Activated naive CD4-positive, alpha-beta T cell treated with anti-CD3 and anti-CD28 coated beads, Interleukin-2, amount 50 U/mL, for 16 hours (primary cell): ENCODE results near the gene PXMP4.

Experiments used
- DNase-seq: peaks from one replicate; pipeline ENCODE4 v3.0.0-alpha.2; 2020

The PXMP4 gene

GRCh38 chr20:33653218-33653899 is 66.8 kb downstream of the PXMP4 start:
- peak; percentile 33 for DNase-seq
